Measurements from ENCODE around the gene TGDS. TPM values are rescaled to one million over a fixed set of nuclear protein-coding genes. Genes with fewer than 3 reads are reported as not detected.

The TGDS gene
- total and polyA plus RNA-seq, 11 donors = 3.2 to 6.7 (median 4.6) TPM

GRCh38 chr13:94546061-94546839 is 49.7 kb downstream of the TGDS start:
- TF ChIP-seq POLR2A (IDR thresholded peaks at IDR 0.05) (no peak), CTCF (IDR thresholded peaks at IDR 0.05) (no peak)
- Histone ChIP-seq H3K4me3 (no peak overlapping the region), H3K27me3 (no peaks in the 10 kb centered on the region), H3K27ac (no peak overlapping the region), H3K4me1 (peaks cover 0 to 15% (median 7%) of the 10 kb centered on the region in 12 donors), H3K9me3 (no peaks in the 10 kb centered on the region), H3K36me3 (no peaks in the 10 kb centered on the region)
- DNase-seq (no peak), ATAC-seq (no peak)
- 85 to 89% (median 88%) methylated on average over 10 of the region's 10 CpGs for WGBS, 4 donors
- intact Hi-C loops (cut with DNase I) = loop anchor here in 5 of 10 donors (5.0 to 10.0 kb wide), 4 partner anchors 51 to 111 kb away; partner anchors contain the start of genes GPR180 (in 3 of the 5) and TGDS (in 1 of the 5)

GRCh38 chr13:94544922-94545321 is 51.0 kb downstream of the TGDS start:
- intact Hi-C loops (cut with DNase I) = loop anchor here in 5 of 10 donors (5.0 to 10.0 kb wide), 4 partner anchors 52 to 110 kb away; partner anchors contain the start of genes GPR180 (in 3 of the 5) and TGDS (in 1 of the 5)
- WGBS, 4 donors = 72 to 88% (median 83%) methylated on average over 4 of the region's 4 CpGs
- no peak overlapping the region for H3K27ac ChIP-seq
- TF ChIP-seq CTCF (IDR thresholded peaks at IDR 0.05) (no peak), POLR2A (IDR thresholded peaks at IDR 0.05) (no peak)
- peaks cover 0 to 11% (median 7%) of the 10 kb centered on the region in 12 donors for H3K4me1 ChIP-seq
- DNase-seq (no peak), ATAC-seq (no peak)
- H3K4me3 ChIP-seq = no peak overlapping the region
- H3K9me3 ChIP-seq = no peaks in the 10 kb centered on the region
- H3K27me3 ChIP-seq = no peaks in the 10 kb centered on the region
- H3K36me3 ChIP-seq = no peaks in the 10 kb centered on the region

DNA sequence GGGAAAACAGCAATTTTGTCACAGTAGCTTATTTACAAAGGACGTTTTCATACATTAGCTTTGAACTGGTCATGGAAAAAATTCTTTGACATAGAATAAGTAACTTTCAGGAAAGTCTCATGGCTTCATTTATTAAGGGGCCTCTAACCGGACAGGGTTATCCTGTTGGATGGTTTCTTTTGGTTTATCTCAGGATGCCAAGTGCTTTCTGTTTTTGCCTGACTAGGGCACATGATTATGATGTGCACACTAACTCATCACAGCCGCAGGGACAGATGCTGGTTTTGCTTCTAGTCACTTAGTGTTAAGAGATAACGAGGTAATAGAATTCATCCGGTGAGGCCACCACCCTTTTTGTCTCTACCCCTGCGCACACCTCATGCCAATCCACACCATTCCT is 53.0 kb downstream of the TGDS start:
- no peaks in the 10 kb centered on the region for H3K27me3 ChIP-seq
- intact Hi-C loops (cut with DNase I) = loop anchor here in 2 of 10 donors (10.0 kb wide), 2 partner anchors 62 to 108 kb away; partner anchors contain the start of gene GPR180 (in 1 of the 2)
- H3K4me3 ChIP-seq = no peak overlapping the region
- H3K9me3 ChIP-seq = no peaks in the 10 kb centered on the region
- no peak overlapping the region for H3K27ac ChIP-seq
- DNase-seq = no peak
- H3K4me1 ChIP-seq = peaks cover 0 to 1% (median 0%) of the 10 kb centered on the region in 12 donors
- H3K36me3 ChIP-seq = no peaks in the 10 kb centered on the region
- TF ChIP-seq CTCF (IDR thresholded peaks at IDR 0.05) (no peak), POLR2A (IDR thresholded peaks at IDR 0.05) (no peak)
- no peak for ATAC-seq
- WGBS, 4 donors = 34 to 45% (median 40%) methylated on average over 6 of the region's 6 CpGs

DNA sequence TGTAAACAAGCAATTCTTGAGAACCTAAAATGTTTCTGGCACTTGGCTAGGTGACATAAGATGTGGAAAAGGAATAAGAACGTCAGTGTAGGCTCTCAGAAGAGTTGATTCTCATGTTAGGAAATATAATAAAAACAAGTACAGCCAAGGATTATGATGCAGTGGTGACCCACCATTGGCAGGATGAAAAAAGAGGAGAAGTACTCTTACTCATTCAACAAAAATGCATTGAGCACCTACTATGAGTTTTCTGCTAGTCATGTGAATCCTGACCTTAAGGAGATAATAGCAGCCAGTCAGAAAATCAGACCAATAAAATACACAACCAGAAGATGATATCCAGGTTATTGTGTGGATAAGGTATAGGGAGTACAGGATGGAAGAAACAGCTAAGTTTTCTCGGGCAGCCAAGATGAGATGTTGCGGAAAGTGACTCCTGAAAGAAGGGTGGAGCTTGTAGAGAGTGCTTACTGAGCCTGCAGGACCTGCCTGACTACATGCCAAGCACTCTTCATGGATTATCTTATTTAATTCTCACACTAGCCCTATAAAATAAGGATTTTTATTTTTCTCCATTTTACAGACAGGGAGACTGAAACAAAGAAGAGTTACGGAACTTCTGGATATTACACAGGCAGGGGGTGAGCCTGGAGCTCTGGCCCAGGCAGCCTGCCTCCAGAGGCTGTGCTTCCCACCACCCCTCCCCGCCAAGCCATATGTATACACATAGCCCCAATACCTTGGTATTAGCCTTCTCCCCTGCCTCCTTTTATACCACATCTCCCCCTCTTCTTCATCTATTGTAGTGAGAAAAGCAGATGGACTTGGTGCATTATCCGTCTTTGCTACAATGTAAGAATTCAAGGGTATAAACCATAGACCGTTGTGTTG is 58.0 kb downstream of the TGDS start:
- Histone ChIP-seq H3K4me1 (no peaks in the 10 kb centered on the region), H3K27me3 (no peaks in the 10 kb centered on the region), H3K4me3 (no peak overlapping the region), H3K27ac (no peak overlapping the region), H3K9me3 (no peaks in the 10 kb centered on the region), H3K36me3 (no peaks in the 10 kb centered on the region)
- no peak for DNase-seq
- 85 to 89% (median 87%) methylated on average over 7 of the region's 7 CpGs for WGBS, 4 donors
- no peak for ATAC-seq
- intact Hi-C loops (cut with DNase I) = no loop called here
- TF ChIP-seq CTCF (IDR thresholded peaks at IDR 0.05) (no peak), POLR2A (IDR thresholded peaks at IDR 0.05) (no peak)
